T-helper 2 cell treated with Interferon-gamma antibody and Interleukin-4, amounts not matched to agents 5 μg/mL and 100 μg/mL, for 36 hours (primary cell): ENCODE results near the gene SERPINA10.

Source experiments
- DNase-seq: peaks from one replicate; pipeline ENCODE4 v3.0.0; 2021; ENCODE audit warnings: low spot score
- H3K27ac Mint-ChIP-seq: one replicate; pipeline ENCODE4 v1.8.0; 2021; ENCODE audit warnings: mild to moderate bottlenecking, mixed read lengths
- H3K27me3 Mint-ChIP-seq: one replicate; pipeline ENCODE4 v1.8.0; 2021; ENCODE audit warnings: low read depth, mixed read lengths
- H3K36me3 Mint-ChIP-seq: one replicate; pipeline ENCODE4 v1.8.0; 2021; ENCODE audit warnings: low read depth, mixed read lengths
- H3K4me1 Mint-ChIP-seq: one replicate; pipeline ENCODE4 v1.8.0; 2021; ENCODE audit warnings: low read depth, mixed read lengths
- H3K4me3 Mint-ChIP-seq: one replicate; pipeline ENCODE4 v1.8.0; 2022; ENCODE audit warnings: mild to moderate bottlenecking, moderate library complexity, mixed read lengths
- H3K9me3 Mint-ChIP-seq: one replicate; pipeline ENCODE4 v1.8.0; 2021; ENCODE audit warnings: mixed read lengths

SERPINA10 gene

GRCh38 chr14:94292872-94293577 lies at the start of gene SERPINA10:
SERPINA10 (minus strand) TSS chr14:94293268; CDS start chr14:94290593, 2,675 bp downstream.
- Mint-ChIP-seq H3K27ac (no peak within 1 kb of the TSS), H3K4me1 (no peaks in the 10 kb centered on the region), H3K27me3 (no peaks in the 10 kb centered on the region), H3K36me3 (no peaks in the 10 kb centered on the region), H3K9me3 (no peaks in the 10 kb centered on the region), H3K4me3 (no peak within 1 kb of the TSS)
- DNase-seq, result no peak

GRCh38 chr14:94342334-94342934 lies 49.4 kb upstream of the SERPINA10 start:
- peaks cover 12% of the 10 kb centered on the region for H3K4me1 Mint-ChIP-seq
- H3K36me3 Mint-ChIP-seq, result no peaks in the 10 kb centered on the region
- H3K9me3 Mint-ChIP-seq, result peaks cover 13% of the 10 kb centered on the region
- H3K27ac Mint-ChIP-seq, result no peak overlapping the region
- no peak for DNase-seq
- no peak overlapping the region for H3K4me3 Mint-ChIP-seq
- no peaks in the 10 kb centered on the region for H3K27me3 Mint-ChIP-seq

- Mint-ChIP-seq H3K27ac (no peak overlapping the region), H3K9me3 (peaks cover 13% of the 10 kb centered on the region), H3K27me3 (no peaks in the 10 kb centered on the region), H3K4me3 (peak overlapping the region; percentile 19), H3K4me1 (peaks cover 12% of the 10 kb centered on the region), H3K36me3 (no peaks in the 10 kb centered on the region)
- no peak for DNase-seq
Measured at GRCh38 chr14:94341656-94342333, 48.7 kb upstream of the SERPINA10 start.

- no peak for DNase-seq
- Mint-ChIP-seq H3K27me3 (no peaks in the 10 kb centered on the region), H3K36me3 (no peaks in the 10 kb centered on the region), H3K27ac (no peak overlapping the region), H3K4me3 (no peak overlapping the region), H3K9me3 (peaks cover 13% of the 10 kb centered on the region), H3K4me1 (peaks cover 7% of the 10 kb centered on the region)
Measured at GRCh38 chr14:94340533-94340932, 47.5 kb upstream of the SERPINA10 start.

GRCh38 chr14:94338023-94338422 lies 45.0 kb upstream of the SERPINA10 start:
- no peak overlapping the region for H3K27ac Mint-ChIP-seq
- DNase-seq, result no peak
- H3K4me3 Mint-ChIP-seq, result no peak overlapping the region
- peaks cover 7% of the 10 kb centered on the region for H3K9me3 Mint-ChIP-seq
- peaks cover 7% of the 10 kb centered on the region for H3K4me1 Mint-ChIP-seq
- H3K36me3 Mint-ChIP-seq, result no peaks in the 10 kb centered on the region
- H3K27me3 Mint-ChIP-seq, result peaks cover 7% of the 10 kb centered on the region

- no peak overlapping the region for H3K27ac Mint-ChIP-seq
- no peak overlapping the region for H3K4me3 Mint-ChIP-seq
- peaks cover 7% of the 10 kb centered on the region for H3K4me1 Mint-ChIP-seq
- H3K9me3 Mint-ChIP-seq, result peaks cover 7% of the 10 kb centered on the region
- no peaks in the 10 kb centered on the region for H3K36me3 Mint-ChIP-seq
- H3K27me3 Mint-ChIP-seq, result peaks cover 7% of the 10 kb centered on the region
- DNase-seq, result peak; percentile 14
Measured at GRCh38 chr14:94337274-94337673, 44.2 kb upstream of the SERPINA10 start.

GRCh38 chr14:94334872-94335271 lies 41.8 kb upstream of the SERPINA10 start:
- Mint-ChIP-seq H3K36me3 (no peaks in the 10 kb centered on the region), H3K4me3 (no peak overlapping the region), H3K9me3 (peaks cover 4% of the 10 kb centered on the region), H3K27me3 (peaks cover 7% of the 10 kb centered on the region), H3K27ac (no peak overlapping the region), H3K4me1 (no peaks in the 10 kb centered on the region)
- DNase-seq, result no peak

GRCh38 chr14:94332587-94332986 lies 39.5 kb upstream of the SERPINA10 start:
- Mint-ChIP-seq H3K4me1 (no peaks in the 10 kb centered on the region), H3K36me3 (no peaks in the 10 kb centered on the region)

GRCh38 chr14:94332063-94332583 lies 39.1 kb upstream of the SERPINA10 start:
- no peak overlapping the region for H3K4me3 Mint-ChIP-seq
- no peaks in the 10 kb centered on the region for H3K4me1 Mint-ChIP-seq
- no peak for DNase-seq
- peaks cover 12% of the 10 kb centered on the region for H3K27me3 Mint-ChIP-seq
- H3K9me3 Mint-ChIP-seq, result no peaks in the 10 kb centered on the region
- H3K36me3 Mint-ChIP-seq, result no peaks in the 10 kb centered on the region
- no peak overlapping the region for H3K27ac Mint-ChIP-seq

More at GRCh38 chr14:94332587-94332986, 39.5 kb upstream of the SERPINA10 start:
- Mint-ChIP-seq H3K4me3 (no peak overlapping the region), H3K9me3 (no peaks in the 10 kb centered on the region), H3K27me3 (peaks cover 12% of the 10 kb centered on the region), H3K27ac (no peak overlapping the region)
- DNase-seq, result no peak

GRCh38 chr14:94331462-94331861 lies 38.4 kb upstream of the SERPINA10 start:
- Mint-ChIP-seq H3K27ac (no peak overlapping the region), H3K4me3 (no peak overlapping the region)
- DNase-seq, result no peak

GRCh38 chr14:94330857-94331256 lies 37.8 kb upstream of the SERPINA10 start:
- Mint-ChIP-seq H3K27me3 (peaks cover 12% of the 10 kb centered on the region), H3K36me3 (no peaks in the 10 kb centered on the region), H3K4me3 (no peak overlapping the region), H3K9me3 (no peaks in the 10 kb centered on the region), H3K4me1 (no peaks in the 10 kb centered on the region), H3K27ac (no peak overlapping the region)
- DNase-seq, result no peak

More at GRCh38 chr14:94331462-94331861, 38.4 kb upstream of the SERPINA10 start:
- no peaks in the 10 kb centered on the region for H3K36me3 Mint-ChIP-seq
- no peaks in the 10 kb centered on the region for H3K9me3 Mint-ChIP-seq
- H3K4me1 Mint-ChIP-seq, result no peaks in the 10 kb centered on the region
- peaks cover 12% of the 10 kb centered on the region for H3K27me3 Mint-ChIP-seq

- H3K4me1 Mint-ChIP-seq, result no peaks in the 10 kb centered on the region
- no peak overlapping the region for H3K4me3 Mint-ChIP-seq
- no peaks in the 10 kb centered on the region for H3K9me3 Mint-ChIP-seq
- no peak overlapping the region for H3K27ac Mint-ChIP-seq
- H3K36me3 Mint-ChIP-seq, result no peaks in the 10 kb centered on the region
- no peak for DNase-seq
- H3K27me3 Mint-ChIP-seq, result peaks cover 12% of the 10 kb centered on the region
Measured at GRCh38 chr14:94330432-94330831, 37.4 kb upstream of the SERPINA10 start.

GRCh38 chr14:94329857-94330256 lies 36.8 kb upstream of the SERPINA10 start:
- Mint-ChIP-seq H3K9me3 (no peaks in the 10 kb centered on the region), H3K4me3 (no peak overlapping the region), H3K36me3 (no peaks in the 10 kb centered on the region), H3K27me3 (peaks cover 12% of the 10 kb centered on the region), H3K27ac (no peak overlapping the region), H3K4me1 (no peaks in the 10 kb centered on the region)
- no peak for DNase-seq

GRCh38 chr14:94328196-94328595 lies 35.1 kb upstream of the SERPINA10 start:
- no peaks in the 10 kb centered on the region for H3K4me1 Mint-ChIP-seq
- H3K36me3 Mint-ChIP-seq, result no peaks in the 10 kb centered on the region
- no peak overlapping the region for H3K4me3 Mint-ChIP-seq
- peaks cover 6% of the 10 kb centered on the region for H3K27me3 Mint-ChIP-seq
- no peaks in the 10 kb centered on the region for H3K9me3 Mint-ChIP-seq
- H3K27ac Mint-ChIP-seq, result no peak overlapping the region
- DNase-seq, result no peak
